ENCODE data around the gene TRMT112.

The TRMT112 gene

DNA sequence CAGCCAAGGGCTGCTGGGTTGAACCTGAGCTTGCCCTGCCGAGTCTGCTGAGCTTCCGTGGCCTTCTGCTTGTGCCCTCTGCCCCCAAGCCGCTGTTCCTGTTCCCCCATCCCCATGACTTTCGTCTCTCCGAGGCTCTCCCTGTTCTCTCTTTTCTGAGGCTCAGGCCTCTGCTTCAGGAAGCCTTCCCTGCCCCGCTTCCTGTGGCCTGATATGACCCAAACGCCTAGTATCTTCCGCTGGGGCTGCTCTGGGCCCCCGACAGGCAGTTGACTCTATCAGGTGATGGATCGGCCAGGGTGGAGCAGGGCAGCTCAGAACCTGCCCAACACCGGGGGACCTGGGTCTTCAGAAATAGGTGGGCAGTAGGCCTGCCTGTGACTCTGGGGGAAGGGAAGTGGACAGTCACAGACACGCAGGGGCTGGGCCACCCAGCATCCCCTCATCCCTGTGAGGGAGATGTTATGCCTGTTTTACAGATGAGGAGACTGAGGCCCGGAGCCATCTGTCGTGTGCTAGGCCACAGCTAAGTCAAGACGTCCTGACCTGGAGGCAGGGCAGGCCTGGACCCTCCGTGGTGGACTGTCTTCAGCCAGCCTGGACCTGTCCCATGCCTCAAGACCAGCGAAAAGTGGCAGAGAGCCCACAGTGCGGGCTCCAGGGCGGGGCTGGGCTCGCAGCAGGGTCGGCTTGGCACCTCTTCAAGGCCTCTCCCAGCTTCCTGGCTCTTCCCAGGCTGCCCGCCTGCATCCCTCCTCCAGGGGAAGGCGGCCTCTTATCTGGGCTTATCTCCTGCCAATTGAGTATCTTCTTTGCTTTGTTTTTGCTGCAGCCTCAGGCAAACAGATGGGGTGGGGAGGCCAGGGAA lies 49.1 kb downstream of the TRMT112 start:
- ATAC-seq (replicated peaks) (no peak), DNase-seq (no peak)
- Mint-ChIP-seq H3K27ac (peak overlapping the region; percentile 96 to 98), H3K36me3 (ENCODE audit: insufficient read depth) (peaks cover 35% of the 10 kb centered on the region), H3K9me3 (no peaks in the 10 kb centered on the region), H3K27me3 (no peaks in the 10 kb centered on the region), H3K4me1 (ENCODE audit: low read depth in 2 of 2) (peaks cover 18 to 24% of the 10 kb centered on the region in 2 donors), H3K4me3 (peak overlapping the region; percentile 96 to 97)

DNA sequence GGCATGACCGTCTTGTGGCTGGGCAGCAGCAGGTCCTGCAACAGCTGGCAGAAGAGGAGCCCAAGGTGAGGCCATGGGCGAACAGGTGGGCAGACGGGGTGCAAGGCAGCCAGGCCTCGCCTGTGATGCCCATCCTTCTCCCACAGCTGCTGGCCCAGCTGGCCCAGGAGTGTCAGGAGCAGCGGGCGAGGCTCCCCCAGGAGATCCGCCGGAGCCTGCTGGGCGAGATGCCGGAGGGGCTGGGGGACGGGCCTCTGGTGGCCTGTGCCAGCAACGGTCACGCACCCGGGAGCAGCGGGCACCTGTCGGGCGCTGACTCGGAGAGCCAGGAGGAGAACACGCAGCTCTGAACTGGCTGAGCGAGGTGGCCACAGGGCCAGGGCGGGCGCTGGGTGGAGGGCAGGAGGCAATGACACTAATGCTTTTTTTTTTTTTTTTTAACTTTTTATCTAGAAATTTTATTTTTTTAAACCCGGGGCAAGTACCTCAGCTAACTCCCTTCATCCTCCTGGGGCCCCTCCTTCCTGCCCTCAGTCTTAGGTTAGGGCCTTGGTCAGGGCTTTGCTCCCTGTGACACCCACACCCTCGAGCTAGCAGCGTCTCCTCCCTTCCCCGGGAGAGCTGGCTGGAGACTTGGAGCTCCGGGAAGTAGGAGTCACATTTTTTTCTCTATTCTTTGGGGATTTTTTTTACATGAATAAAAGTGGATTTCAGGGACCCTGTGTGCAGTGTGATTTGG lies 50.0 kb downstream of the TRMT112 start:
- no peak for DNase-seq
- Mint-ChIP-seq H3K9me3 (no peaks in the 10 kb centered on the region), H3K4me3 (peak overlapping the region in 1 of 2 donors; percentile 97), H3K27me3 (no peaks in the 10 kb centered on the region), H3K36me3 (ENCODE audit: insufficient read depth) (peaks cover 37% of the 10 kb centered on the region), H3K4me1 (ENCODE audit: low read depth in 2 of 2) (peaks cover 18 to 24% of the 10 kb centered on the region in 2 donors), H3K27ac (peak overlapping the region in 1 of 2 donors; percentile 98)
- no peak for ATAC-seq (replicated peaks)
